Prostate gland (tissue), 2 donors: ENCODE measurements around the gene SUN3.

Experiments used
- POLR2A ChIP-seq: fragments of 450-650 bp; IDR thresholded peaks from one replicate; pipeline ENCODE4 v1.6.1; 2016; ENCODE audit warnings: antibody characterized with exemption, mild to moderate bottlenecking
- POLR2AphosphoS5 ChIP-seq: sonication (generic); formaldehyde crosslinking; IDR thresholded peaks from one replicate; pipeline ENCODE4 v1.6.1; 2017; ENCODE audit warnings: antibody characterized with exemption
- TF ChIP-seq, protein P1 (sequence below), 4 experiments: fragments of 200-600 bp in 2 of 4; fragments of 450-650 bp in 2 of 4; sonication (generic) in 2 of 4; IDR thresholded peaks; 1 replicate in 3 of 4; 2 replicates in 1 of 4; pipeline ENCODE4 v1.5.1; 2016 to 2019; ENCODE audit warnings: antibody characterized with exemption in 4 of 4, mild to moderate bottlenecking in 2 of 4, moderate library complexity in 2 of 4

DNA sequence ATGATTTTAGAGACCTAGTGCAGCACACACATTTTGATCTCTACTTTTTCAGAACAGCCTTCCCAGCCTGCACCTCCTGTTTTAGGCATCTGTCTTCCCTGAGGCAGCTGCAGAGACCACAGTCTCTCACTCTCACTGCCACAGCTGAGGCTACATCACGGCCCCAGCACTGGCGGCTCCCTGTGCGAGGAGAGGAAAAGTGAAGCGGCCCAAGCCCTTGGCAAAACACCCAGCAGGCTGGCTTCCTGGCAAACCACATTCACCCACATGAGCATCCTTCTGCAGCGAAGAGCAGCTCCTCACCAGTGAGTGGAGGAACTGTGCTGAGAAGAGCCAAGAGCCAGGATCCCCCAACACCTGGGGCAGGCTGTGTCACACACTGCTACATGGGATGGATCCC is 63.5 kb downstream of the SUN3 start:
- TF ChIP-seq, protein P1, sequence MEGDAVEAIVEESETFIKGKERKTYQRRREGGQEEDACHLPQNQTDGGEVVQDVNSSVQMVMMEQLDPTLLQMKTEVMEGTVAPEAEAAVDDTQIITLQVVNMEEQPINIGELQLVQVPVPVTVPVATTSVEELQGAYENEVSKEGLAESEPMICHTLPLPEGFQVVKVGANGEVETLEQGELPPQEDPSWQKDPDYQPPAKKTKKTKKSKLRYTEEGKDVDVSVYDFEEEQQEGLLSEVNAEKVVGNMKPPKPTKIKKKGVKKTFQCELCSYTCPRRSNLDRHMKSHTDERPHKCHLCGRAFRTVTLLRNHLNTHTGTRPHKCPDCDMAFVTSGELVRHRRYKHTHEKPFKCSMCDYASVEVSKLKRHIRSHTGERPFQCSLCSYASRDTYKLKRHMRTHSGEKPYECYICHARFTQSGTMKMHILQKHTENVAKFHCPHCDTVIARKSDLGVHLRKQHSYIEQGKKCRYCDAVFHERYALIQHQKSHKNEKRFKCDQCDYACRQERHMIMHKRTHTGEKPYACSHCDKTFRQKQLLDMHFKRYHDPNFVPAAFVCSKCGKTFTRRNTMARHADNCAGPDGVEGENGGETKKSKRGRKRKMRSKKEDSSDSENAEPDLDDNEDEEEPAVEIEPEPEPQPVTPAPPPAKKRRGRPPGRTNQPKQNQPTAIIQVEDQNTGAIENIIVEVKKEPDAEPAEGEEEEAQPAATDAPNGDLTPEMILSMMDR (IDR thresholded peaks at IDR 0.05), result no peak
- no peak for TF ChIP-seq POLR2A
- TF ChIP-seq POLR2AphosphoS5, result no peak
